LNCaP clone FGC (cell line): ENCODE results near the gene TTR.
A peak's percentile ranks its signal among the peaks of the same experiment; 100 is the strongest.

Experiments
- DNase-seq: peaks from one replicate; pipeline ENCODE4 v3.0.0-alpha.2; 2011; ENCODE audit warnings: low read depth
- H3K4me3 ChIP-seq: 2 replicates; pipeline ENCODE4 v1.5.1; 2011; ENCODE audit warnings: mild to moderate bottlenecking, low read depth, low read length, control low read depth
- TF ChIP-seq, protein P1 (sequence below): IDR thresholded peaks from 2 replicates; pipeline ENCODE4 v1.5.1; 2012; ENCODE audit warnings: mild to moderate bottlenecking; ENCODE audit not compliant: control insufficient read depth, insufficient read depth; ENCODE audit errors: extremely low read depth

The TTR gene

GRCh38 chr18:31591628-31592027 is at the start of gene TTR:
TSS of gene TTR (plus strand) at chr18:31591877. CDS start at chr18:31591903, 26 bp downstream.
- H3K4me3 ChIP-seq, result no peak within 1 kb of the TSS
- DNase-seq, result peak; percentile 45

GRCh38 chr18:31546476-31546875 is 45.2 kb upstream of the TTR start:
- no peak overlapping the region for H3K4me3 ChIP-seq
- DNase-seq, result no peak
- TF ChIP-seq, protein P1, sequence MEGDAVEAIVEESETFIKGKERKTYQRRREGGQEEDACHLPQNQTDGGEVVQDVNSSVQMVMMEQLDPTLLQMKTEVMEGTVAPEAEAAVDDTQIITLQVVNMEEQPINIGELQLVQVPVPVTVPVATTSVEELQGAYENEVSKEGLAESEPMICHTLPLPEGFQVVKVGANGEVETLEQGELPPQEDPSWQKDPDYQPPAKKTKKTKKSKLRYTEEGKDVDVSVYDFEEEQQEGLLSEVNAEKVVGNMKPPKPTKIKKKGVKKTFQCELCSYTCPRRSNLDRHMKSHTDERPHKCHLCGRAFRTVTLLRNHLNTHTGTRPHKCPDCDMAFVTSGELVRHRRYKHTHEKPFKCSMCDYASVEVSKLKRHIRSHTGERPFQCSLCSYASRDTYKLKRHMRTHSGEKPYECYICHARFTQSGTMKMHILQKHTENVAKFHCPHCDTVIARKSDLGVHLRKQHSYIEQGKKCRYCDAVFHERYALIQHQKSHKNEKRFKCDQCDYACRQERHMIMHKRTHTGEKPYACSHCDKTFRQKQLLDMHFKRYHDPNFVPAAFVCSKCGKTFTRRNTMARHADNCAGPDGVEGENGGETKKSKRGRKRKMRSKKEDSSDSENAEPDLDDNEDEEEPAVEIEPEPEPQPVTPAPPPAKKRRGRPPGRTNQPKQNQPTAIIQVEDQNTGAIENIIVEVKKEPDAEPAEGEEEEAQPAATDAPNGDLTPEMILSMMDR, result no peak

More at GRCh38 chr18:31591628-31592027, at the start of gene TTR:
- TF ChIP-seq, protein P1, result no peak

- no peak for DNase-seq
- TF ChIP-seq, protein P1, result no peak
- no peak overlapping the region for H3K4me3 ChIP-seq
These were observed 42.8 kb upstream of the TTR start for GRCh38 chr18:31548853-31549252.

DNA sequence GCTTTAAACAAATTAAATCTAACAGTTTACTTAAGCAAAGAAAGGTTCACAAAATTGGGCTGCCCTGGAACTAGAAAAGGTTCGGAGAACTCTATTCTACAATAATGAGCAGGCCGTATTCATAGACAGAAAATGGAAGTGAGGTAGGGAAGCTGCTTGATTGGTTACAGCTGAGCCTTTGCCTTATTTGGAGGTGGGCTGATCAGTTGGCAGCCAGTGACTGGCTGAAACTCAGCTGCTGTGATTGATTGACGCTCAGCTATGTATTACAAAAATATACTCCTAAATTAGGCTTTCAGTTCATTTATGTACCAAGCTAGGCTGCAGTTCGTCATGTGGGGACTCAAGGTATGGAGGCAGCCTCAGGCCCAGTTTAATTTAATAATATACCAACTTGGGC is 42.3 kb upstream of the TTR start:
- H3K4me3 ChIP-seq, result no peak overlapping the region

DNA sequence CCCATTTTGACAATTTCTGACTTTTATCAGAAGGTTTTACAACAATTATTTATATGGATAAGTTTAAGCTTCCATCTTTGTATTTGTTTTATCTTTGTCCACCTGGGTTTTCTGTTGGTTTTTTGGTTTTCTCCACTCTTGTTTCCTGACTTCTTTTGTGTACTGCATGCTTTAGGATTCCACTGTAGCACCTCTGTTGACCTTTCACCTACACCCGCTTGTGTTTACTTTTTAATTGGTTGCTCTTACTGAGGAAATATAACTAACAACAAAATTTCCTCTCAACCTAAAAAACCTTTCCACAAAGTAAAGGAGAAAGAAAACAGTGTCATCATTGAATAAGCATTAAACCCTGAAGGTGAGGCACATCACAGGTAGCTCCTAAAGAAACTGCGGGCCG is 39.8 kb upstream of the TTR start:
- DNase-seq, result no peak
- TF ChIP-seq, protein P1, result no peak

More for the DNA sequence above, 42.3 kb upstream of the TTR start:
- no peak for DNase-seq
- TF ChIP-seq, protein P1, result no peak

GRCh38 chr18:31553800-31554199 is 37.9 kb upstream of the TTR start:
- TF ChIP-seq, protein P1, result no peak
- no peak for DNase-seq
- H3K4me3 ChIP-seq, result no peak overlapping the region

More for the DNA sequence above, 39.8 kb upstream of the TTR start:
- no peak overlapping the region for H3K4me3 ChIP-seq

- no peak overlapping the region for H3K4me3 ChIP-seq
- DNase-seq, result no peak
- TF ChIP-seq, protein P1, result no peak
These were observed 36.9 kb upstream of the TTR start for GRCh38 chr18:31554776-31555175.
